GM18858 (cell line): ENCODE data around the gene GSK3B.
A peak's percentile ranks its signal among the peaks of the same experiment; 100 is the strongest.

Source experiments
- ATAC-seq: cut with Tn5 transposase; IDR thresholded peaks from one replicate; pipeline ENCODE4 v1.9.1; 2021; ENCODE audit not compliant: unreplicated experiment

GSK3B gene

GRCh38 chr3:119950666-119951325, 143.5 kb downstream of the GSK3B start:
- no peak for ATAC-seq

- no peak for ATAC-seq
Measured at GRCh38 chr3:119945291-119945690, 149.0 kb downstream of the GSK3B start.

GRCh38 chr3:119944091-119944490, 150.2 kb downstream of the GSK3B start:
- peak; percentile 66 for ATAC-seq

DNA sequence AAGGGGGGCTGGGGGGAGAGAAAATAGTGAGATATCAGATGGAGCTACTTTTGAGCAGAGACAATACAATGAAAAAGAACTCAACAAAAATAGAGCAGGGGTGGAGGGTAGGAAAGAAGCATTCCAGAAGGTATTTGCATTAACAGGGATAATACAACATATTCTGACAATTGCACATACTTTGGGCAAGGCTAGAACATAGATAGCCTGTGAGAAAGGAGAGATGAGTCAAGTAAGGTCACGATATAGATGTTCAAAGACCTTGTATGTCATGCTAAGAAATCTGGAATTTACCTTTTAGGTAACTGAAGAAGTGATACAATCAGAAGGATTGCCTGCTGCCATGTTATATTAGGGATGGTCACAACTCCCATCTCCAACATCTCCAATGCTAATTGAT, 155.2 kb downstream of the GSK3B start:
- ATAC-seq: no peak

GRCh38 chr3:119937229-119937628, 157.0 kb downstream of the GSK3B start:
- peak; percentile 98 for ATAC-seq

DNA sequence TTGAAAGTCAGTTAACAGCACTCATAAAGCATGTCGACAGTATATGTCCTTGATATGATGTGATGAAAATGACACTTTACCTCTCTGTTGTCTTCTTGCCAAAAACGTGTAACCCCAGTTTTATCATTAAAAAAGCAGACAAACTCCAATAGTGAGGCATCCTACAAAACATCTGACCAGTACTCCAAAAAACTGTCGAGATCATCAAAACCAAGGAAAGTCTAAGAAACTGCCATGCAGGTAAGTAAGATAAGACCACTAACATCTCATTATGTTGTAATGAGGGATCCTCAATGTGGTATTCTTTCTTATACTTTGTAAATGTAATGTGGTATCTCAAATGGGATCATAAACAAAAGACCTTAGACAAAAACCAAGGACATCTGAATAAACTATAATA, 160.0 kb downstream of the GSK3B start:
- no peak for ATAC-seq

- ATAC-seq: no peak
Measured at GRCh38 chr3:119933207-119933606, 161.0 kb downstream of the GSK3B start.

DNA sequence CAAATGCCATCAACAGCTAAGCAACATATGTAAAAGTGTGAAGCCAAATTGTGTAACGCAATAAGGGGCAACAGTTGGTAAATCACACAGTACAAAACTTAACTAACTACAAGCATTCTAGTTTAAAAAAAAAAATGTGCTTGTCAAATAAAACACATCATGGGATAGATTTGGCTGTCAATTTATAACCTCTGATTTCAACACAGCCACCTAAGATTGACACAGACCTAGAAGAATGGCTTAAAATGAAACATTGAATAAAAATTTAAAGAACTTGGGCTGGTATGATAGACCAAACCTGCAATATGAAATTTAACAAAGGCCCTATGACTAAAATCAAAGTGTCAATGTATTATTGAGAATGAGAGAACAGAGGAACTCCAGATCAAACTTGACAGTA, 164.0 kb downstream of the GSK3B start:
- ATAC-seq: no peak

DNA sequence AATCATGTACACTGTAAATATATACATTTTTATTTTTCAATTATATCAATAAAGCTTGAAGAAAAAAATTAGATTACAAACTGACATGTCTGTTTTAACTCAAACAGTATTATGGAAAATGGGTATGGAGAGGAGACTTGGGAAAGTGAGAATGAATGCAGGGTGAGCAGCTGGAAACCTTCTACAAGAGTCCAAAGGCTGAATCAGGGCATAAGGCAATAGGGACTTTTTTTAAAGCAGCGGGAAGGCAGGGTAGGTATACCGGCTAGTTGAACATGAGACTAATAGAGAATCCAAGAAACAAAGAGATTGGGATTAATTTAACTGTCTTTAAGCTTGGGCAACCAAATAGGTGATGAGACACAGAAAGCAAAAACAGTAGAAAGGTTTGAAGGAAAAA, 167.1 kb downstream of the GSK3B start:
- ATAC-seq: no peak

DNA sequence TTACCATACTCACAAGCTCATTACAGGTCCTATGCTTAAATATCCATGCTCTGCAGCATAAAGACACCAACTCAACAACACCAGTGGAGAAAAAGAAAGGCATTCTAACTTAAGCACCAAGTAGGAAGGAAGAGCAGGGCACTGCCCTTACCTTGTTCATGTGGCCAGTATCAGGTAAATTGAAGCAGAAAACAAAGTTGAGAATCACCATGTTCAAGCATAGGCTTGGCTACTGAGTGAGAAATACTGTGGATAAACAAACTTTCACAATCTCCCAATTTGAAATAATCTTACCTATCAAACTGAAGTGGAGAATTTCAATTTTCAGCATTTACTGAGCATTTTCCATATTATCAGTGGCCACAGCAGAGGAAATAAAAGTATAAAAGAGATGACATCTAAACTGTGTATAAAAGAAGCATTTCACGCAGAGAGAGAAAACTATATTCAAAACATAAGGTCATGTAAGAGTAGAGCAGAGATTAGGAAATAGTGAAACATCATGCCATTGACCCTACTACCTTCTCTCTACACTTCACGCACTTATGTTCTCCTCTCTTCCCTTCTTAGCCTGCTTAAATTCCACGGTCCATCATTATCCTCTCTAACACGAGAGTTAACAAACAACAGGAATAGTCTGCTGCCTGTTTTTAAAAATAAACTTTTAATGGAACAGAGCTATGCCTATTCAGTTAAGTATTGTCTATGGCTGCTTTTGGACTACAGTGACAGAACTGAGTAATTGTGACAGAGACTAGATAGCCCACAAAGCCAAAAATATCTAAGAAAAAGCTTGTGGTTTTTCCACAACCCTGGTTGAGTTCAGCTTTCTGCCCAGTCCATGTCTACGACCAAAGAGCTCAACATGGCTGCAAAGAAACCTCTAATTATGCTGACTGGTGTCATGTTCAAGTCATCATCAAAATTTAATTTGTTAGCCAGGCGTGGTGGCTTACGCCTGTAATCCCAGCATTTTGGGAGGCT, 169.8 kb downstream of the GSK3B start:
- no peak for ATAC-seq

GRCh38 chr3:119918992-119919933, 175.0 kb downstream of the GSK3B start:
- no peak for ATAC-seq

GRCh38 chr3:119913021-119913420, 181.2 kb downstream of the GSK3B start:
- no peak for ATAC-seq

DNA sequence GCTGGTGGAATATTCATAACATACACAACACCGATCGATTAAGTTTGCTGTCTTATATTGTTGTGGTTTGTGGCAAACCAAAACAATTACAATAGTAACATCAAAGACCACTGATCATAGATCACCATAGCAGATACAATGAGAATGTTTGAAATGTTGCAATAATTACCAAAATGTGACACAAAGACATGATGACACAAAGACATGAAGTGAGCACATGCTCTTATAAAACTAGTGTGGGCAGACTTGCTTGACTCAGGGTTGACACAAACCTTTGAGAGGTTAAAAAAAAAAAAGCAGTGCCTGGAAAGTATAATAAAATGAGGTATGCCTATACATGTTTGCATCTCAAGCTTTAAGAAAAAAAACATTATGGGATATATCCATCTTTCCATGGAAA, 182.0 kb downstream of the GSK3B start:
- ATAC-seq: no peak

- ATAC-seq: peak; percentile 63
Measured at GRCh38 chr3:119911748-119912147, 182.5 kb downstream of the GSK3B start.

- ATAC-seq: no peak
Measured at GRCh38 chr3:119902061-119902460, 192.2 kb downstream of the GSK3B start.

DNA sequence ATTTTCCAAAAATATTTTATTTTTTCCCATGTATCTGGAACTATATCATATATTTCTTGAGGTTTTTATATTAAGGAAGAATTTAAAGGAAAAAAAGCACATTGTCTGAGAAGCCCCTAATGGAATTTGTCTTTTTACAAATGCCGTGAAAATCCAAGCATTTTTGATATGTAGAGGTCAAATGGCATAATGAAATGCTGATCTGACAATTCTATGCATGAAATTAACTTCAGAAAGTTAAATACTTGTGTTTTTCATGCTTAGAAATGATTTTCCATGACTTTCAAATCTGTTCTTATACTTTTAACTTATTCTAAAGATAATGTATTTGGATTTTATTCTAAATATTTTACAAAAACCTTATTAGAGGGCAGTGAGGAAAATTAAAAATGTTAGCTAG, 193.1 kb downstream of the GSK3B start:
- no peak for ATAC-seq

DNA sequence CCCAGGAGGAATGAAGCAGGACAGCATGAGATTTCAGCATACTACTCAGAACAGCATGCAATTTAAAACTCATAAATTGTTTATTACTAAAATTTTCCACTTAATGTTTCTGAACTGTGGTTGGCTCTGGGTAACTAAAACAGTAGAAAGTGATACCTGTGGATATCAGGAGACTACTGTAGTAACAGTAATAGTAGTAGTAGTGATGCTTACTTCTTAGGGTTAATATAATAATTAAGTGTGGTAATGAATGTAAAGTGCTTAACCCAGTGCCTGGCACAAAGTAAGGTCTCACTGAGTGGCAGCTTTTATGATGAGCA, 195.1 kb downstream of the GSK3B start:
- ATAC-seq: no peak

GRCh38 chr3:119898478-119899191, 195.6 kb downstream of the GSK3B start:
- ATAC-seq: no peak

GRCh38 chr3:119894195-119894594, 200.1 kb downstream of the GSK3B start:
- no peak for ATAC-seq

DNA sequence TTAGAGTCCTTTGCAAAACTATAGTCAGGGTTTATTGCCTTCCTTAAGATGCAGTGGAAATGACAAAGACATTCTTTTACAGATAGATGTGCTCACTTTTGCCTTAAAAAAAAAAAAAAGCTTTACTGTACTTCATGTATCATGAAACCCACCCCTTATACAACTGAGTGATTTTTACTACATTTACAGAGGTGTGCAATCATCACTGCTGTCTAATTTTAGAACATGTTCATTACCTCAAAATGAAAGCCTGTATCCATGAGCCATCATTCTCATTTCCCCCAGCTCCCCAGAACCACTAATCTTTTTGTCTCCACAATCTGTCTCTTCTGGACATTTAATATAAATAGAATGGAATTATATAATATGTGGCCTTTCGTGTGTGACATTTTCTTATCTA, 200.5 kb downstream of the GSK3B start:
- no peak for ATAC-seq
